Measurements from ENCODE around the gene CSDE1.

The CSDE1 gene

DNA sequence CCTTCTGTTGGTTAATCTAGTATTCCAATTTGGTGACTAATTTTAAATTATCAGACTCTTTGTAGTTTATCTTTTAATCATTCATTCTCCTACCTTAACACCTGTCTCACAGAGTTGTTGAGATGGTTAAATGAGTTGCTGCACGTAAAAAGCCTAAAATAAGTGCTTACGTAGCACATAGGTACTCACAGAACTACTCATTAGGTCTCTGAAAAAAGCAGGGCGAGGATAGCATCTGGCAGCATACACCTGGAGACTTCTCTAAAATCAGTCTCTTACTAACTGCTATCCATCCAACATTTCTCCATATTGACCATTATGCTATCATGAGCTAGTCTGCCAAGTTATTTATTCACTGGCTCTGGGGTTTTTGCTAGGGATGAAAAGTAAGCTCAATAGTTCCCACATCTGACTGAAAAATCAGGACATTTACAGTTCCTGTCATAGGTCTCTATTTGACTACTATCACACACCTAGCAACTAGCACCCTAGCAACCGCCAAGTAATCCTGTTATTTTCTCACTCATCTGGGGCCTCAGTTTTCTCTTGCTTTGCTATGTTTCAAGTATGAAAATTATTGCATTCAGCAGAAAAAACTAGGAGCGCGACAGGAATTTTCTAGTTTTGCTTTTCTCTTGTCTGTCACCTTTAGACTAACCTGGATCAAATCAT lies 11.2 kb downstream of the CSDE1 start:
- no peak for DNase-seq

DNA sequence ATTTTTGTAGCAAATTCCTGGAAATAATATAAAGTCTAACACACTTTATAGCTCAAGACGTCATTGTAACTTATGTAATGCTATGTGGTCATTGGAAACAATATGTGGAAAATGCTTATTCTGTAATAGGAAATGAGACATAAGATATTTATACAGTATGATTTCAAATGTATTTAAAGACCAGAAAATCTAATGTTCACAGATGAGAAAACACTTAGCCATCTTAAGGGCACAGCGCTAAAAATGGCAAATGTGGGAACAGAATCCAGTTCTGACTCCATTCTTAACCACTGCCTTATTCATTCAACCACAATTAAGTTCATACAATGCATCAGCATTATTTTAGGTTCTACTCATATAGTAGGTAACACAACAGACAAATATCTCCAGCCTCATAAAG lies 12.5 kb downstream of the CSDE1 start:
- peak; percentile 16 for DNase-seq

DNA sequence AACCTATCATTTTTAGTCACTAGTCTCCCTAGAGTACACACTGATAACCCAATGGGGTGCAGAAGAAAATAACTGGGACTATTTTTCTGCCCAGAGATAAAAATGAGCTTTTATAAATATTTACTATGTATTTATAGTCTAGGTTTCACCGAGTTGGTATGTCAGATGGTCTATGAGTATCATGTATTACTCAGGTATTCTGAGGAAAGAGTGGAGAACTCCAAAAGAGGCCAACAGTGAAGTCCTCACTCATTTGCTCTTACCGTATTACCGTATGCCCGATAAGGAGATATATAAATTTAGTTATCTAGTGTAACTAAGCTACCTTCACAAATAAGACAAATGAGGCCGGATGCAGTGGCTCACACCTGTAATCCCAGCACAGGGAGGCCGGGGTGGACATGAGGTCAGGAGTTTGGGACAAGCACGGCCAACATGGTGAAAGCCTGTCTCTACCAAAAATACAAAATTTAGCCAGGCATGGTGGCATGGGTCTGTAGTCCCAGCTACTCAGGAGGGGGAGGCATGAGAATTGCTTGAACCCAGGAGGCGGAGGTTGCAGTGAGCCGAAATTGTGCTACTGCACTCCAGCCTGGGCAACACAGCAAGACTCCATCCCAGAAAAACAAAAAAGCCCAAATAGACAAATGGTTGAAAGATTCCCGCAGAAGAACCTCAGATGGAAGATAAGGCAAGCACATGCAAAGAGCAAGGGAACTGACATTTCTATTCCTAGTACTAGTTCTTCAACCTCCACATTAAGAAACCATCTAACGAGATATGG lies 15.6 kb downstream of the CSDE1 start:
- DNase-seq: no peak

DNA sequence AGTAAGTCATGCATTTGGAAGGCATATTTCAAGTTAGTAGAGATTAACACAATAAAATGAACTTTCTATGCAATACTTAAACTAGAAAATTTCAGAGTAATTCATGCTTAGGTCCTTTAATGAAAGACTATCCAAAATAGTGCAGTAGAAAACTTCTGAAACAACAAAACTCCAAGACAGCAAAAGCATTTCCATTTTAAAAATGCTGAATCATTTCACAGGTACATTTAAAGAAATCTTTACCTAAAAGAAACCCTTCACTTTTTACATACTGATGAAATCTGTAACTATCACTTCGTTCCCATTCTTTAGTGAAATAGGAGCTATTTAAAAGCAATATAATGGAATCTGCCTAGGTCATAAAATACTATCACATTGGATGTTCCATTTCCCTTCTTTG lies 17.5 kb downstream of the CSDE1 start:
- no peak for DNase-seq

DNA sequence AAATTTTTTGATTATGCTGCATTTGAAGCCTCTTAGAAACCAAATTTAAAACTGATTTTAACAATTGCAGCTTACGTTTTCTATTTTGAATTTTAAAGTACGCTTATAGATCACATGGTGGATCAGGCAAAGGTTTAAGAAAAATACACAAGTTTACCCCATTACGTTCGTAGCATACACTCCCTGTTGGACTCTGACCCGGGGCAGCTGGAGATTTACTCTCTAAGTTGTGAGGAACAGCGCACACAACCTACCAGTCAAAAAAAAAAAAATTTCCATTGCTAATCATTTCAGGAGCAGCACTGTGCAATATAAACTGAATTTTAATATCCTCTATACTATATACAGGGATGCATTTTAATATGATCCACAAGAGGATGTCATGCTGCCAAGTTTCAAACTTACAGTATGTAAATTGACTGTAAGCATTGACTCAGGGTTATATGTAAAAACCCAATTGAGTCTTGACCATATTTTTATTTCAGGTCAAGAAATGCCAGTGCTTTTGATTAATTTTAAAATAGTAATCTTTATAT lies 20.4 kb downstream of the CSDE1 start:
- DNase-seq: no peak

DNA sequence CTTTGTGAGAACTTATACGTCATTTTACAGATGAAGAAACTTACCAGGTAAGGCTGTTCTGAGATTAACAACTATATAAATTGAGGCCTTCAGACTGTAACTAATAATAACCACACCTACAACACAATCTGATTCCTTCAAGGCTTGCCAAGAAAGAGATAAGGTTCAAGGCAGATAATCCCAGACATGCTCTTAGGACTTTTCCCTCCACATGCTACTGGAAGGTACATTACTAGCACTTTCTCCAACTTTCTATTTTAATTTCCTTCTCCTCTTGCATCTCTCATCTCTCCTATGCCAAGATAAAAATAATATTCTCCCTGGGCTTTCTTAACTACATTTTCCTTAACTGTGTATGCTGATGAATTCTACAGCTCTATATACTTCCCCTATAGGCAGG lies 22.3 kb downstream of the CSDE1 start:
- no peak for DNase-seq

DNA sequence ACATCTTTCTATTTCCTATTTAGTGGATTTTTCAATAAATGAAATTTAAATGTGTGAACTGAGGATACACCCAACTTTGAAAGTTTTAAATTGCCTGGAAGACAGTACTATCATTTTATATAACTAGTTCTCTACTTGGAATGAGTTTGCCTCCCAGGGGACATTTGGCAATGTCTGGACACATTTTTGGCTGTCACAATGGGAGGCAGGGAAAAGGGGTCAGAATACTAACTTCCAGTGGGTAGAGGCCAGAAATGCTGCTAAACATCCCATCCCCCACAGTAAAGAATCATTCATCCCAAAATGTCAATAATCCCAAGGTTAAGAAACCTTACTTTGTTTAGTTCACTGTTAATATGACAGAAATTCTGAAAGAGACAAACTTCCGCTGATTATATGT lies 28.0 kb downstream of the CSDE1 start:
- no peak for DNase-seq

DNA sequence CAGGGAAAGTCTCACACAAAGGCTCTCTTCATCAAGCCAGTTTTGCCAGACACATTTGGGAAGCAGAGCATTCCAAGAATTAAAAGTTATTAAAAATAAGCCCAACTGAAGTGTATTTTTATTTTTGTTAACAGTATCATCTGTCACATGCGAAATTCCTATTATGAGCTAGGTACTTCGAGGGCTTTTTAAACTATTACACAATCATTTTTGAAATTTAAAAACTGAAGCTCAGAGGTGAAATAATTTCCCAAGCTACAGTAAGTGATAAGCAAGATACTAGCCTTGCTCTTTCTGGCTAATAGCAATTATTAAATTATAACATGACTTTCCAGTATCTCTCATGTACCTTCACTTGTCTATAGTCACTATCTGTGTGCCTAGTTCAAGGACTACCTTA lies 29.2 kb downstream of the CSDE1 start:
- no peak for DNase-seq

DNA sequence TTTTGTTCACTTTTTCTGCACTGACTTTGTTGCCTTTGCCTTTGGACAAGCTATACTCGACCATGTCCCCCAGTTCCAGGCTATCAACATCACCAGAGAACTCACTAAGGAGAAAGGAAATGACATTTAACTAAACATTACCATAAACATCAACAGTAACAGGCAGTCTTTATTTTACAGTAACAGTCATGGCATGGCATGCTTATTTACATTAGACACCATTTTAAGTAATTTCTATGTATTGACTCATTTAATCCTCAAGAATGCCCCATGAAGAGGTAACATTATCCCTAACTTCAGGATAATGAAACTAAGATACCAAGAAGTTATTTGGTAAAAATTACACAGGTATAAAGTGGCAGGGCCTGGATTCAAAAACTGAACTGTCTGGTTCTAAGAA lies 32.6 kb downstream of the CSDE1 start:
- DNase-seq: no peak

DNA sequence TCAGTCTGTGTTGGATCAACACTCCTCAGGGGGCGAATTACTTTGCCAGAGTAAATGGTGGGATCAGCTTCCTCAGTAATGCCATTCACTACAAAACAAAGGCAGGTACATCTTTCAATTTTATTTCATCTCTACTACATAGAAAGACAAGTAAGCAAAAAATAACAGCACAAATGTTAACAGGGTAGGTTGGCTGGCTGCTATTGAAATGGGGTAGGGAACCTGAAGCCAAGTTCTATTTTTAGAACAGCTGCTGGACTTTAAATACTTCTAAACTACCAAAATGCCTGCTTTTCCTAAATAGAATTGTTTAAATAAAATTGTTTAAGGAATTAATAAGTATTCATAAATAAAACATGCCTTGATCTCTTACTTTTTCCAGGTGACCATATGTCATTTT lies 33.9 kb downstream of the CSDE1 start:
- no peak for DNase-seq

DNA sequence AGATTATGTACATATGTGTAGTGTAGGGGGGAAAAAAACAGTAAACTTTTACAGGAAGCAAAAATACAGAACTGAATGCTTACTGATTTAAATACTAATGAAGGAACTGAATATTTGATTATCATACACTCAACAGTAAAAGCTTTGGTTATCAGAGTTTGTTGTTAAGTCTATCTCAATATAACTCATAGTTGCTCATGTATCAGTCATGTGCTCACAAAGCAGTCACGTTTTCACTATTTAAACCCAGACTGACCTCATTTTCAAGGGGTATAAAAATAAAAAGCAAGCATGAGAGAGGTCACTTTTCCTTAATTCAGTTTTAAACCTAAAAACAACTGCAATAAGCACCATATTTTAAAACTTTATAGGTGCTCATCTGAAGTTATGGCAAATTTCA lies 34.3 kb downstream of the CSDE1 start:
- no peak for DNase-seq

DNA sequence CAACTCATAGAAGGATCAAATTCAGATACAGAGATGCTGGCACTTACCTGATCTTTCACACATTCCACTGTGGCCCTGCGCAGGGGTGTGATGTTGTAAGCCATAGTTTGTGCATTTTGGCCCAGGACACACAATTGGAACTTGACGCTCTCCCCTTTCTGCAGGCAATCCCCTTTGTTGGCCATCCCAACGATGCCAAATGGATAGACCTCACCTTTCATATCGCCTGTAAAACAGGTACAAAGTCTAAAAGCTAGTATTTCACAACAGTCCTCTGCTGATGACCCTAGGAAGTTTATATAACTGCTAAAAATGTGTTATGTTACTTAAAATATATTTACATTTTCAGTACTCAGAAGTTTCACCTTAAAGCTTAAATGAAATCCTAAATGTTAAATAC lies 37.3 kb downstream of the CSDE1 start:
- DNase-seq: no peak

DNA sequence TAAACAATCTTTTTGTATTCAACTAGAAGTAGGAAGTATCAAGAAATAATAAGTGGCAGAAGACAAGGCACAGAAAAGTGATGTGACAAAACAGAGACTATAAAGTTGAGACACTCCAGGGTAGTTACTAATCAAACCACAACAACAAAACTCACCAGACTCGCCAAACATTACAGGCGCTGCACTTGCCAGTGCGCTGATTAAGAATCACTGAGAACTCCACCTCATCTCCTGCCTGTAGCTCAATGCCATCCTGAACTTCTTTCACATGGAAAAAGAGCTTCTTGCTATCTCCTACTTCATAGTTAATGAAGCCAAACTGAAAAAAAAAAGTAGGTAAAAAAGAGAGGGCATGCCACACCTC lies 38.4 kb downstream of the CSDE1 start:
- DNase-seq: no peak

DNA sequence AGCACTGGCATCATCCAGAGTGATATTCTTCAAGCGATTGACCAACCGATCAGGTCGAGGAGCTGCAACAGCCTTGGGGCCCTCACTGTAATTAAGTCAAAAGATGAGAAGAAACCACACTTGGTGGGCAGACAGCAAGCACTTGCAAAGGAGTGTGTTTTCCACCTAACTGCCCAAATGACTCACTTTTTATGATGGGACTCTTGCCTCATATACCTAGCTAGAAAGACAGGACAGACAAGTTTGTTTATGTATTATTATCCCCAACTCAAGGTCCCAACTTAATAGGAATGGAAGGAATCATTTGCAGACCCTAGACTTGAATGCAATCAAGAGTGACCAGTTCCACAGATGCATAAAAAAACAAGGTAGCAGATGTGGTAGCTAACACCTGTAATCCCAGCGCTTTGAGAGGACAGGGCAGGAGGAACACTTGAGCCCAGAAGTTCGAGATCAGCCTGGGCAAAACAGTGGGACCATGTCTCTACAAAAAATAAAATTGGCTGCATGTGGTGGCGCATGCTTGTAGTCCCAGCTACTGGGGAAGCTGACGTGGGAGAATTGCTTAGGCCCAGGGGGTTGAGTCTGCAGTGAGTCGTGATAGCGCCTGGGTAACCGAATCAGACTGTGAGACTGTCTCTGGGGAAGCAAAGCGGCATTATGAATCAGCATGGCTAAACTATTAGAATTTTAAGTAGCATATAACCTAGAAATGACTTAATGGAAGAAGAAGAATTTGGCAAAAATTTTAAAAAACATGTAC lies 38.9 kb downstream of the CSDE1 start:
- peak; percentile 53 for DNase-seq

DNA sequence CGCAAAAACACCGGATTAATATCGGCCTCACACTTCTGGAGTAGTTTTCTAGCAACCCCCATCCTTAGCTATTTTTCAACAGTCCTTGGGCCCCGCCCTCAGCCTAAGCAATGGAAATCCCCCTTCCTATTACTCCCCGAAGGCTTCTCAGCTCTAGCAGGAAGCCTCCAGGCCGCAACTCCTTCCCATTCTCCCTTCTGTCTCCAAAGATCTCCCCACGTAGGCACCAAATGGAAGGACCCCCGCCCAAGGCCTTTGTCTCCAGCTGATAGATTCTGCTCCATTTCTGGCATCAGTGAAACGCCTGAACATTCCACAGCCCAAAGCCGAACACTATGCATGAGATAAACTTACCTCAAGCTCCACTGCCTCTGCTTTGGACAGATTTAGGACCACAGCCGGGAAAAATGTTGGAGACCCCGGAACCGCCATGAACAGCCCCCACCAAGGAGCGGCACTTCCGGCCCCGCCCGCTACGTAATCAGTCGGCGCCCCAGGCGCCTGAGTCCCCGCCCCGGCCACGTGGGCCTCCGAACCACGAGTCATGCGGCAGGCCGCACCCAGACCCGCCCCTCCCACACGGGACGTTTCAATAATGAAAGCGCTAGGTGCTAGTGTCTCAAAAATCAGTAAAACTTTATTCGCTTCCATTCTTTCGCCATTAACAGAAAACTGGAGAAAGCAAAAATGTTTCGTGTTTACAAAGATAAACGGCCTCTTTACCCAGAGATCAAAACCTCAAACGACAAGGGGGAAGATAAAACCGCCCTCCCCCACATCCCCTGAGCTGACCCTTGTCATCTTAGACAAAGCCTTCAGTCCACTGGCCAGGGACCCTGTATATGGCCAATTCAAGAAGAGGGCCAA lies 41.2 kb downstream of the CSDE1 start, which contains the start of gene NRAS:
NRAS (minus strand) TSS at position 468 of the 867 bp plus-strand sequence. CDS start 611 bp downstream, outside the sequence.
- peak; percentile 91 for DNase-seq

DNA sequence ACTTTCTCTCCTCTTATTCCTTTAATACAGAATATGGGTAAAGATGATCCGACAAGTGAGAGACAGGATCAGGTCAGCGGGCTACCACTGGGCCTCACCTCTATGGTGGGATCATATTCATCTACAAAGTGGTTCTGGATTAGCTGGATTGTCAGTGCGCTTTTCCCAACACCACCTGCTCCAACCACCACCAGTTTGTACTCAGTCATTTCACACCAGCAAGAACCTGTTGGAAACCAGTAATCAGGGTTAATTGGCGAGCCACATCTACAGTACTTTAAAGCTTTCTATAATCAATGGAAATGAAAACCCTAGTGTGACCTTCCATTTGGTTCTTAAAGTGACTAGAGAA lies 41.9 kb downstream of the CSDE1 start:
- DNase-seq: no peak

DNA sequence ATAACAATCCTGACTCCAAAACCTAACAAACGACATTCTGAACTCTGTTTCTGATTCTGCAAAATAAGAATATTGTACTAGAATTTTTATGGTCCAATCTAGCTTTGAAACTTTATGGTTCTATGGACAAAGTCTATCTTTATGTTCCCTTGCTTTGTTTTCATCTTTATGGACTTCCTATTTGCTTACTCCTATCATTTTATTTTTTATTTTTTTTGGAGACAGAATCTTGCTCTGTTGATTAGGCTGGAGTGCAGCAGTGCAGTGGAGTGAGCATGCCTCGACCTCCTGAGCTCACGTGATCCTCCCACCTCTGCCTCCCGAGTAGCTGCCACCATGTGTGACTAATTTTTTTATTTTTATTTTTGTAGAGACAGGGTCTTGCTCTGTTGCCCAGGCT lies 44.8 kb downstream of the CSDE1 start:
- DNase-seq: no peak

DNA sequence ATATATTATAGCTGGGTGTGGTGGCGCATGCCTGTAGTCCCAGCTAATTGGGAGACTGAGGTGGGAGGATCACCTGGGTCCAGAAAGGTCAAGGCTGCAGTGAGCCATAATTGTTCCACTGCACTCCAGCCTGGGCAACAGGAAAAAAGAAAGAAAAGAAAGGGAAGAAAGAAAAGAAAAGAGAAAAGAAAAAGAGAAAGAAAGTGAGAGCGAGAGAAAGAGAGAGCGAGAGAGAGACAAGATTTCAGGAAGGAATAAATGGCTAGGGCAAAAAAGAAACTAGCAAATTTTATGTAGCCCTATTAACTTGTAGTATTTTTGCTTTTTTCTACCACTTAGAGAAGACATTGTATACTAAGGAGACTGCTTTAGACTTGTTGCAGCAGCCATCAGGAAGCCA lies 47.4 kb downstream of the CSDE1 start:
- no peak for DNase-seq

DNA sequence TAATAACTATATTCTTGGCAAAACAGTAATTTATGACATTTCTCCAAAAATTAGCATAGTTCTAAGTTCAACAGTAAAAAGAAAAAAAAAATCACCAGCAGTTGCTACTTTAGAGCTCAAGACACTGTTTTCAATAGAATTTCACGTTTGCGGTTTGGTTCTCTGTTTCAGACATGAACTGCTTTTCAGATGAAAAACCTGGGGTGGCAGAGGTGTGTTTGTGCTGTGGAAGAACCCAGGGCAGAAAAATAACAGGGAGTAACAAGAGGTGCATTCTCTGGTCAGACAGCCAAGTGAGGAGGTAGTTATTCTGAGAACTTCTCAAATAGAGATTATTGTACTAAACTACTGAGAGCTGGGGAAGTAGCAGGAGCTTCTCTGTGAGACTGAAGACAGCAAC lies 50.2 kb downstream of the CSDE1 start:
- no peak for DNase-seq

DNA sequence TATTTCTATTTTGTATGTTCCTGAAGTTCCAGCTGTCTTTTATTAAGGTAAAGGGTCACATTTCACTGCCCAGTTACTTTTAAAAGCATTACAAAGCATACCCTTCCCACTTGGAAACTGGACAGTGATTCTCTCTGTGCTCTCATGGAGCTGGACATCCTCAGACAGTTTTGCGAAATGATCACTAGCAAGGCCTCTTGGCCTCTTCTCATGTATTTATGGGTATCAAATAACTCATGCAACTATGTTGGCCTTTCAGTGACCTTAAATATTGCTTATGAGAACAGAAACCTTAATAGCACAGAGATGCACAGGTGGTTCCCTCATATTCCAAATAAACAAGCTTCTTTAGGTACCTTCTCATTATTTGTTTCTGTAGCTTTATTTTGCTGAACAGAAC lies 54.5 kb downstream of the CSDE1 start:
- DNase-seq: no peak

DNA sequence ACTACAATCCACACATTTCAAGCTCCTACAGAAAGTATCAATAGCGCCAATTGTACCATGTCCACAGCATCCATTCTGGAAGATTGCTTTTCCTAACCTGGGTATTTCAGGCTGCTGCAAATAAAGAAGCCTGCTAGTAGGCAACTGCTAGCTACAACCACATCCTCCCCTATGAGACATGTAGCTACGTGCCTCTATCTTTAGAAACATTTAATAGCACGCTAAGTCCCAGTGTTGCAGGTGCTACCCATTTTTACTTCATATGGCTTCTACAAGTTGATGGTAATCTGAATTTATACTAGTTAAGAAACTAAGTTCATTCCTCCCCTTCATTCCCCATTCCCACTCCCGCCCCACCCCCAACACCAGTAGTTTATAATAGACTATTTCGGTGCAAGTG lies 55.0 kb downstream of the CSDE1 start:
- DNase-seq: no peak

DNA sequence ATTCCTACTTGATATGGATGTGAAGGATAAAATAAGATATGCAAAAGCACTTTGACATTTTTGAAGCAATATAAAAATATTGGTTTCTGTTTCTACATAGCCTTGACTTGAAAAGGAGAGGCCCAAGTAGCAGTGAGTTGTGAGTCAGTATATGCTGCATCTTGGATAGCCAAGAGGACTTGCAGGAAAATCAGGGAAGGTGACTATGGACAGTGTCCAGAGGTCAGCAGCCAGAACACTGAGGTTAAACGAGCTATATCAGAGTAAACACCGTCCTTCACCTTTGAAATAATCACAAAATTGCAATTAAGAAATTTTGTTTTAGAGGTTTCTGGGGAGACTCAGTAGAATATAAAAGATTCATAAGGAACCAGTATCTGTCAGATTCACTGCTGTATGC lies 55.9 kb downstream of the CSDE1 start:
- DNase-seq: no peak

Measured in fibroblast of upper back skin (primary cell).